ENCODE results near the gene MACF1. TPM values are rescaled to one million over a fixed set of nuclear protein-coding genes. Genes with fewer than 3 reads are reported as not detected.
A peak's percentile ranks its signal among the peaks of the same experiment; 100 is the strongest.

Gene MACF1
- total RNA-seq, 2 experiments from 2014 or later = 353 to 366 TPM

DNA sequence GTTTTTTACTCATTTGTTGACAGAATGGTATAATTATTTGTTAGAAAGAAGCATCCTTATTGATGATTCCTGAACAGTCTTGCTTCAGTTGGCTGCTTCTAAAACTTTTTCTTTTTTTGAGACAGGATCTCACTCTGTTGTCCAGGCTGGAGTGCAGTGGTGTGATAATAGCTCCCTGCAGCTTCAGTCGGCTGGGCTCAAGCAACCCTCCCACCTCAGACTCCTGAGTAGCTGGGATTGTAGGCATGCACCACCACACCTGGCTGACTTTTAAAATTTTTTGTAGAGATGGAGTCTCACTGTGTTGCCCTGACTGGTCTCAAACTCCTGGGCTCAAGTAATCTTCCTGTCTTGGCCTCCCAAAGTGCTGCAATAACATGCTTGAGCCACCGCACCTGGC lies 38.8 kb downstream of the MACF1 start:
- CTCF ChIA-PET = interaction anchor here (0.6 to 5.6 kb wide), 3 partner anchors 11 to 51 kb away, joined by 3 to 39 read pairs (median 4); no protein-coding TSS in a partner anchor

DNA sequence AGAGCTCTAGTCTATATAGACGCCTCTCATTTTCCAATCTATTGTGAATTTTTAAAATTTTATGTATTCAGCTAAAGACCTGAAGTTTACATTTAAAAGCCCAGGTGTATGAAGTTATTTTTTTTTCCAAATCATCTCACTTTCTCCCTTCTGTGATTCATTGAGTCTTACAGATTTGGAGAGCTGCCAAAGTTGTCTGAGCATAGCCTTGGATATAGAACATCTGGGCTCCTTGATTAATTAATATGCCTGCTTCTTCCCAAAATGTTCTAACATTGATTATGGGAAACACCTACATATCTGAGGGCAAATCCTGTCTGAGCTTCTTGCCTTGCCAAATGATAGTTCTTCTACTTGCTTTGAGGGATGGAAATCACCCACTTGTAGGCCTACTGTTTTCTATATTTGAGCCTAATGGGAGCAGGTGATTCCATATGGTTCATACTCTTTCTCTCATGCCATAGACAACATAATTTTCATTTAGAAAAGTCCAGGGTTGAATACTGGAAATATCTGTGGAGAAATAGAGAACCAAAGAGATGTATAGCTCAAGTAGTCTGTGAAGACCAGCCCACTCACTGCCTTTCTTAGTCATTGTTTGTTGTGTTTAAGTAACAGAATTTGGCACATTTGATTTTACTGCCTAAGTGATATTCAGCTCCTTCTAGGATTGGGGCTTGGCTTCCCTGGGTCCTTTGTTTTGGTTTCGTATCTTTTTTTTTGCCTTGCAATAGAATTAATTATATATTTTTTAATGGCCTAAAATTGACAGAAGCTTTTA lies 46.2 kb downstream of the MACF1 start:
- DNase-seq (no peak), ATAC-seq (no peak)
- Mint-ChIP-seq H3K27me3 (ENCODE audit: low read depth) (no peaks in the 10 kb centered on the region), H3K27ac (no peak overlapping the region), H3K9me3 (ENCODE audit: insufficient read depth) (no peaks in the 10 kb centered on the region), H3K36me3 (ENCODE audit: low read depth) (peaks cover 45% of the 10 kb centered on the region), H3K4me3 (no peak overlapping the region), H3K4me1 (ENCODE audit: low read depth) (peaks cover 5% of the 10 kb centered on the region)
- CTCF ChIA-PET = interaction anchor here (0.7 to 3.0 kb wide), 7 partner anchors 8 to 66 kb away, joined by 3 to 24 read pairs (median 3); partner anchors contain the start of gene MACF1
- POLR2A ChIA-PET = no interaction called here

More for the DNA sequence above, 38.8 kb downstream of the MACF1 start:
- Mint-ChIP-seq H3K27ac (peak overlapping the region; percentile 17), H3K4me3 (no peak overlapping the region), H3K36me3 (ENCODE audit: low read depth) (peaks cover 42% of the 10 kb centered on the region), H3K9me3 (ENCODE audit: insufficient read depth) (no peaks in the 10 kb centered on the region), H3K4me1 (ENCODE audit: low read depth) (peaks cover 11% of the 10 kb centered on the region), H3K27me3 (ENCODE audit: low read depth) (no peaks in the 10 kb centered on the region)
- POLR2A ChIA-PET = no interaction called here
- ATAC-seq (no peak), DNase-seq (no peak)

DNA sequence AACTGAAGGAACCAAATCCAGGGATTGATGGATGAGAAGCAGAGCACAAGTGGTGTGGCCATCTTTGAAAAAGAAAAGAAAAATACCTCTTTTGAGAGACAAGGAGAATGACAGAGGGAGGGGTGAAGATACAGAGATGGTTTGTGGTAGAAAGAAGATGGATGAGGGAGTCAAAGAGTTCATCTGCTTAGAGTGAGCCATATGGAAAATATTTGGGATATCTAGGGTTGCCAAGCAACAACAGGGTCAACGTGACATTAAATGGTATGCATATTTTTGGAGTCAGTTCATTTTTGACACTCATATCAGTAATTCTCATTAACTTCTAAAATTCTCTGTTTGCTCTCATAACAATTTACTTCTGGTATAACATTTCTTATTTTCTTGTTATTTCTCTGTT lies 50.7 kb downstream of the MACF1 start:
- CTCF ChIA-PET = interaction anchor here (1.1 to 18.6 kb wide), 3 partner anchors 38 to 156 kb away, joined by 3 to 517 read pairs (median 3); no protein-coding TSS in a partner anchor
- Mint-ChIP-seq H3K27ac (no peak overlapping the region), H3K36me3 (ENCODE audit: low read depth) (peaks cover 40% of the 10 kb centered on the region), H3K4me3 (no peak overlapping the region), H3K27me3 (ENCODE audit: low read depth) (no peaks in the 10 kb centered on the region), H3K9me3 (ENCODE audit: insufficient read depth) (no peaks in the 10 kb centered on the region), H3K4me1 (ENCODE audit: low read depth) (peaks cover 4% of the 10 kb centered on the region)
- POLR2A ChIA-PET = no interaction called here
- DNase-seq (no peak), ATAC-seq (no peak)

DNA sequence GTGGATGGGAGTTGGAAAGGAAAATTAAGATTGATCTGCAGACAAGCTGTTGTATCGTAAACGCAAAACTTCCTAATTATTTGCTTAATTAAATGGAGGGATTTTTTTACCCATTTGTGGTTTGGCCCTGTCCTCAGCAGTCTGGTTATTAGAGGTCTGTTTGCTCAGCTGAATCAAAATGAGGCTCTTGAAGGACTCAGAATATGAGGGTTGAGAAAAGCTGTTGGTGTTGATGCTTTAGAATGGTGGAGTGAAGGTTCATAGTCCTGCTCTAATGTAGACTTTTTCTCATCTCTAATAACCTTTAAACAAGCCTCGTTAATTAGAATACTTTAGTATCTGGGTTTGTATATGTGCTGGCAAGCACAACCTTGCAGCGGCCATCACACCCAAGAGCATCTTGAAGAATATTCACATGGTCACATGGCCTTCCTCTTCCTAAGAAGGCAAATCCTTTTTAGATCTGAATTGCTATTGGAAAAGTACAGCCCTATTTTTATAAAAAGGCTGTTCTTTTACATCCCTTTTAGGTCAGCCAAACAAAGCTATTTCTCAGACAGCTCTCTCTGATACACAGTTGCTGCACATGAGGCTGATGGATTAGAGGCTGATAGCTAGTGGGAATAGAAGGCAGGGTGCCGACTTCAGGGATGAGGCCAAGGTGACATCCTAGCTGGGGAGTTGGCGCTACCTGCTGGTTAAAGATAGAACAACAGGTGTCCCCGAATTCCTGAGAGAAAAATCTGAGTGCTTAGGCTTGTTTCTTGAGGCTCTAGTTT lies 53.8 kb downstream of the MACF1 start:
- ChIA-PET POLR2A (interaction anchor here (0.9 to 3.1 kb wide), 6 partner anchors 11 to 75 kb away, joined by 3 to 22 read pairs (median 4); partner anchors contain the start of gene MACF1), CTCF (interaction anchor here (0.6 to 18.6 kb wide), 37 partner anchors 8 to 169 kb away, joined by 3 to 517 read pairs (median 7); partner anchors contain the start of gene MACF1)
- no peaks in the 10 kb centered on the region for H3K27me3 Mint-ChIP-seq (ENCODE audit: low read depth)
- H3K36me3 Mint-ChIP-seq (ENCODE audit: low read depth) = peaks cover 39% of the 10 kb centered on the region
- H3K9me3 Mint-ChIP-seq (ENCODE audit: insufficient read depth) = no peaks in the 10 kb centered on the region
- peaks cover 27% of the 10 kb centered on the region for H3K4me1 Mint-ChIP-seq (ENCODE audit: low read depth)
- H3K27ac Mint-ChIP-seq = no peak overlapping the region
- ATAC-seq (peak; percentile 57), DNase-seq (peak; percentile 69)
- H3K4me3 Mint-ChIP-seq = no peak overlapping the region

DNA sequence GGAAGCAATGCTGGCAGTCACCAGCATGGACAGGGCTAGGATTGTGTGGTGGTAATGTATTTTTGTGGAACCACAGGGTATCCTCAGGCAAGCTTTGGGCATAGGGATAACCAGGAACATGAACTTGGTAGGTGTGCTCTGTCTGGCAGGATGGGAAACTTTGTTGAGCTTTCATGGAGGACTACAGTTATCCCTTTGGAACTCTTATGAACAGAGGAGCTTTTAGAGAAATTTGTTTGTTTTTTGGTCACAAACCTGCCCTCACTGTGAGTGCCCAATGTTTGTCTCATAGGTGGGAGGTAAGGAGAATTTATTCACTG lies 54.4 kb downstream of the MACF1 start:
- H3K27ac Mint-ChIP-seq = peak overlapping the region; percentile 36
- ATAC-seq (no peak), DNase-seq (no peak)
- no peaks in the 10 kb centered on the region for H3K9me3 Mint-ChIP-seq (ENCODE audit: insufficient read depth)
- peaks cover 39% of the 10 kb centered on the region for H3K36me3 Mint-ChIP-seq (ENCODE audit: low read depth)
- H3K27me3 Mint-ChIP-seq (ENCODE audit: low read depth) = no peaks in the 10 kb centered on the region
- ChIA-PET POLR2A (interaction anchor here (0.9 to 3.1 kb wide), 5 partner anchors 10 to 65 kb away, joined by 3 to 22 read pairs (median 4); partner anchors contain the start of gene MACF1), CTCF (interaction anchor here (0.8 to 18.6 kb wide), 35 partner anchors 9 to 169 kb away, joined by 3 to 517 read pairs (median 7); partner anchors contain the start of gene MACF1)
- H3K4me3 Mint-ChIP-seq = no peak overlapping the region
- H3K4me1 Mint-ChIP-seq (ENCODE audit: low read depth) = peaks cover 27% of the 10 kb centered on the region

DNA sequence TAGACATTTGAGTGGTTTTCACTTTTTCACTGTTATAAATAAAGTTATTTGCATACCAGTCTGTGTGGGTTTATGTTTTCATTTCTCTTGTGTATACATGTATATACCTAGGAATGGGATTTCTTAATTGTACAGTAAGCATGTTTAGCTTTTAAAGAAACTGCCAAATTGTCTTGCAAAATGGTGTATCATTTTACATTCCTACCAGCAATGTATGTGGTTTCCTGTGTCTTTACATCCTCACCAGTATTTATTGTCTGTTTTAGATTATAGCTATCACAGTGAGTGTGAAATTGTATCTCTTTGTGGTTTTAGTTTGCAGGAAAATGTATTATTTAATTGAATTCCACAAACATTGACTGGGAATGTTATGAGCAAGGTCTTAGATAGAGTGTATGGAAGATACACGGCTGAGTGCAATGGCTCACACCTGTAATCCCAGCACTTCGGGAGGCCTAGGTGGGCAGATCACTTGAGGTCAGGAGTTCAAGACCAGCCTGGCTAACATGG lies 57.3 kb downstream of the MACF1 start:
- ATAC-seq (no peak), DNase-seq (no peak)
- POLR2A ChIA-PET = interaction anchor here (0.6 kb wide), 1 partner anchor 36 kb away, joined by 4 read pairs; no protein-coding TSS in a partner anchor
- no peak overlapping the region for H3K4me3 Mint-ChIP-seq
- H3K27ac Mint-ChIP-seq = peak overlapping the region; percentile 33
- H3K4me1 Mint-ChIP-seq (ENCODE audit: low read depth) = peaks cover 34% of the 10 kb centered on the region
- peaks cover 45% of the 10 kb centered on the region for H3K36me3 Mint-ChIP-seq (ENCODE audit: low read depth)
- H3K9me3 Mint-ChIP-seq (ENCODE audit: insufficient read depth) = no peaks in the 10 kb centered on the region
- no peaks in the 10 kb centered on the region for H3K27me3 Mint-ChIP-seq (ENCODE audit: low read depth)
- CTCF ChIA-PET = interaction anchor here (1.4 to 18.6 kb wide), 6 partner anchors 24 to 163 kb away, joined by 3 to 517 read pairs (median 5); partner anchors contain the start of gene MACF1

DNA sequence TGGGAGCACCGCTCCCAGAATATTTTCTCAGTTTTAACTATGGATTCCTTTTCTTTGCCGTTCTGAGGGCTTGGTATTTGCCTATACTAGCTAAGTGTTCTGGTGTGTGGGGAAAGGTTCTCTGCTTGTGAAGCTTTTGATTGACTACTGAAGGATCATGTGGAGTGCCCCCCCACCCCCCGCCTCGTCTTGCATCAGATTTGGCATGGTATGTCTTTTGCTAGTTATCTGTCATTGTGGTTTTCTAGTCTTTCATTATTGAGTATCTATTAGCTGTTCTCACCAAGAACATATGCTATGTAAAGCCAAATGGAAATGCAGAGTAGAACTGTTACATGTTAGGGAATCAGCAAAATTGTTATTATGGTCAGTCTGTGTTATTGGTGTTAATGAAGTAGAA lies 58.3 kb downstream of the MACF1 start:
- H3K4me3 Mint-ChIP-seq = no peak overlapping the region
- DNase-seq = no peak
- peak overlapping the region; percentile 11 for H3K27ac Mint-ChIP-seq
- peaks cover 38% of the 10 kb centered on the region for H3K4me1 Mint-ChIP-seq (ENCODE audit: low read depth)
- CTCF ChIA-PET = interaction anchor here (1.4 to 18.6 kb wide), 4 partner anchors 58 to 164 kb away, joined by 3 to 517 read pairs (median 5); partner anchors contain the start of gene MACF1
- peaks cover 40% of the 10 kb centered on the region for H3K36me3 Mint-ChIP-seq (ENCODE audit: low read depth)
- POLR2A ChIA-PET = interaction anchor here (0.6 kb wide), 1 partner anchor 37 kb away, joined by 4 read pairs; no protein-coding TSS in a partner anchor
- no peaks in the 10 kb centered on the region for H3K27me3 Mint-ChIP-seq (ENCODE audit: low read depth)
- ATAC-seq = no peak
- H3K9me3 Mint-ChIP-seq (ENCODE audit: insufficient read depth) = no peaks in the 10 kb centered on the region

DNA sequence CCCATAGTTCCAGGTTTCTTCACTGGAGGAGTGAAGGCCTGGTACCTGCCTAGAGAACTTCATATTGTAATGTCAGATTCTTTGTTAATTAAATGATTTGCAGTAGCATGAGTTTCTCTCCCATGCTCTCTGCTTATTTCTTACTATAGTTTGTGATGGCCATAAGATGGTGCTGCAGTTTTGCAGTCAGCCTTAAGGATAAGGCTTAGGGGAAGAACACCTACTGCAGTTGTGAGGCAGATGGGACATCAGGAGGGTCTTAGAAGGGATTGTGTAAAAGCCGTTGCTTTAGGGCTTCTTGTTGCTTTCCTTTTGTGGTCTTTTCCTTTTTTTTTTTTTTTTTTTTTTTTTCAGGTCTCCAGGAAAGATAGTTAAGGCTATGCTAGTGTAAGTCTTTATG lies 61.8 kb downstream of the MACF1 start:
- DNase-seq = no peak
- no peak overlapping the region for H3K4me3 Mint-ChIP-seq
- H3K27me3 Mint-ChIP-seq (ENCODE audit: low read depth) = no peaks in the 10 kb centered on the region
- CTCF ChIA-PET = interaction anchor here (0.7 to 18.6 kb wide), 7 partner anchors 7 to 177 kb away, joined by 3 to 517 read pairs (median 6); no protein-coding TSS in a partner anchor
- POLR2A ChIA-PET = interaction anchor here (0.9 kb wide), 1 partner anchor 71 kb away, joined by 3 read pairs; no protein-coding TSS in a partner anchor
- no peaks in the 10 kb centered on the region for H3K9me3 Mint-ChIP-seq (ENCODE audit: insufficient read depth)
- peaks cover 52% of the 10 kb centered on the region for H3K4me1 Mint-ChIP-seq (ENCODE audit: low read depth)
- ATAC-seq = no peak
- H3K36me3 Mint-ChIP-seq (ENCODE audit: low read depth) = peaks cover 43% of the 10 kb centered on the region
- no peak overlapping the region for H3K27ac Mint-ChIP-seq

DNA sequence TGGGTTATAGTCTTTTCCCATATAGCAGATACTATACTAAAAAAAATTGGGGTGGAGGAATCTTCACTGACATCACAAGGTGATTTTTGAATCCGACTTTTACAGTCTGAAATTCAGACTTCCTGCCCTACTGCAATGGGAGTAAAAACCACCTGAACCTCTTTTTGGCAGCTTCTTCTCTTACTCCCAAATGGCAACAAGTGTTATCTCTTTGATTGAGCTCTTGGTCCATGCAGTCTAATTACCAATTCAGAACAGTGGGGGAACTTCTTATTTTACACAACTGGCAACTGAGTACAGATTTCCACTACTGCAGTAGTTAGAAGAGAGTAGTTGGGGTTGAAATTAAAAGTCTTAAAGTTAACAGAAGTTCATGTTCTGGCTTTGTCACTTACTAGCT lies 62.3 kb downstream of the MACF1 start:
- ChIA-PET POLR2A (interaction anchor here (0.7 kb wide), 1 partner anchor 61 kb away, joined by 4 read pairs; no protein-coding TSS in a partner anchor), CTCF (interaction anchor here (0.6 to 18.6 kb wide), 8 partner anchors 8 to 168 kb away, joined by 3 to 517 read pairs (median 5); no protein-coding TSS in a partner anchor)
- Mint-ChIP-seq H3K36me3 (ENCODE audit: low read depth) (peaks cover 41% of the 10 kb centered on the region), H3K4me1 (ENCODE audit: low read depth) (peaks cover 49% of the 10 kb centered on the region), H3K9me3 (ENCODE audit: insufficient read depth) (no peaks in the 10 kb centered on the region), H3K27ac (no peak overlapping the region), H3K27me3 (ENCODE audit: low read depth) (no peaks in the 10 kb centered on the region), H3K4me3 (no peak overlapping the region)
- DNase-seq = no peak
- no peak for ATAC-seq

DNA sequence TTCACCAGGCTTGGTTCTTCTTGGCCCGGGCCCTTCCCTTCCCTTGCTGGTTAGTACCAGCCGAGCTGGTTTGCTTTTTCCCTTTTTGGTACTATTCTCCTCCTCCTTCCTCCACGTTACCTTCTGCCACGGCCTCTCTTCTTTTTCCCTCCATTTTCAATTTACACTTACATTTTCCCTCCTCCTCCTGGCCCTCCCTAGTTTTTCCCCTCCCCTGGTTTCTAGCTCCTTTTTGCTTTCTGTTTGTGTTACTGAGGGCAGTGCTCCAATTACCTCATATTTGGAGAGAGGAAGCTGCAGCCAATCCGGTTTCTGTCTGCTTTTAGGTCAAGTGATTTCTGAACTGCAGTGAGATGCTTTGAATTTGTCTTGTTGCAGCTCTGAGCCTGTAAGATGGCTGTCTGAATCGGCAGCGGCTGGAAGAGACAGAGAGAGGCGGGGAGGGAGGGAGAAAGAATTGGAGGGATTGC lies 63.7 kb downstream of the MACF1 start:
- peaks cover 44% of the 10 kb centered on the region for H3K4me1 Mint-ChIP-seq (ENCODE audit: low read depth)

DNA sequence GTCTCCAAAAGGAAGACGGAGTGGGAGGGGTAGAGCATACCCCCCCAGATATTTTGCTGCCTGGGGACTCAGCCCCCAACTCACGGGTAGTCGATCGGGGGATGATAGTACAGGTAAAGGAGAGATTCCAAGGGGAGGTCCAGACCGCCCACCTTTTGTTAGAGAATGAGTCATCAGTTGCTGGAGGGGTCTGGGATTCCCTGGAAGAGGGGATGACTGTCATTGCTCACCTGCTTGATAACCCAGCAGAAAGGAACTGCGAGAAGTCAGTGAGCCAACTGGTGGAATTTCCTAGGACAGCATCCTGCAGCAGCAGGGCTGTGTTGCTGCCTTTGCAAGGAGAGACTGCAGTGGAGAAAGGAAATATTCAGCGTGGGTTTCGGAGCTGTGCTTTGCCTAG lies 64.4 kb downstream of the MACF1 start:
- H3K36me3 Mint-ChIP-seq (ENCODE audit: low read depth) = peaks cover 34% of the 10 kb centered on the region
- peaks cover 44% of the 10 kb centered on the region for H3K4me1 Mint-ChIP-seq (ENCODE audit: low read depth)
- no peaks in the 10 kb centered on the region for H3K27me3 Mint-ChIP-seq (ENCODE audit: low read depth)
- ATAC-seq = no peak
- no peak for DNase-seq
- H3K9me3 Mint-ChIP-seq (ENCODE audit: insufficient read depth) = no peaks in the 10 kb centered on the region
- no peak overlapping the region for H3K4me3 Mint-ChIP-seq
- H3K27ac Mint-ChIP-seq = peak overlapping the region; percentile 68
- ChIA-PET POLR2A (interaction anchor here (0.6 to 1.0 kb wide), 2 partner anchors 10 to 243 kb away, joined by 3 to 4 read pairs; partner anchors contain the start of gene NDUFS5), CTCF (interaction anchor here (1.6 to 18.6 kb wide), 3 partner anchors 10 to 85 kb away, joined by 5 to 517 read pairs (median 30); no protein-coding TSS in a partner anchor)

More for the DNA sequence above, 63.7 kb downstream of the MACF1 start:
- DNase-seq = no peak
- Mint-ChIP-seq H3K27ac (peak overlapping the region; percentile 68), H3K4me3 (peak overlapping the region; percentile 53), H3K36me3 (ENCODE audit: low read depth) (peaks cover 34% of the 10 kb centered on the region), H3K27me3 (ENCODE audit: low read depth) (no peaks in the 10 kb centered on the region), H3K9me3 (ENCODE audit: insufficient read depth) (no peaks in the 10 kb centered on the region)
- POLR2A ChIA-PET = interaction anchor here (1.0 kb wide), 2 partner anchors 63 to 242 kb away, joined by 4 read pairs; partner anchors contain the start of gene NDUFS5
- no peak for ATAC-seq
- CTCF ChIA-PET = interaction anchor here (1.1 to 18.6 kb wide), 7 partner anchors 9 to 271 kb away, joined by 3 to 517 read pairs (median 5); no protein-coding TSS in a partner anchor

All from activated CD8-positive, alpha-beta T cell treated with anti-CD3 and anti-CD28 coated beads, Interleukin-2, amount 10 ng/mL, durations not matched to agents 7 days and 5 days (primary cell).